Measurements from ENCODE around the gene MYO7A. TPM values are rescaled to one million over a fixed set of nuclear protein-coding genes. Genes with fewer than 3 reads are reported as not detected.

The MYO7A gene
- total and polyA plus RNA-seq, 2 of the 8 experiments (the other 6 are each of a cell fraction or from before 2014, with no cell fraction given): 1.5 to 1.9 TPM

DNA sequence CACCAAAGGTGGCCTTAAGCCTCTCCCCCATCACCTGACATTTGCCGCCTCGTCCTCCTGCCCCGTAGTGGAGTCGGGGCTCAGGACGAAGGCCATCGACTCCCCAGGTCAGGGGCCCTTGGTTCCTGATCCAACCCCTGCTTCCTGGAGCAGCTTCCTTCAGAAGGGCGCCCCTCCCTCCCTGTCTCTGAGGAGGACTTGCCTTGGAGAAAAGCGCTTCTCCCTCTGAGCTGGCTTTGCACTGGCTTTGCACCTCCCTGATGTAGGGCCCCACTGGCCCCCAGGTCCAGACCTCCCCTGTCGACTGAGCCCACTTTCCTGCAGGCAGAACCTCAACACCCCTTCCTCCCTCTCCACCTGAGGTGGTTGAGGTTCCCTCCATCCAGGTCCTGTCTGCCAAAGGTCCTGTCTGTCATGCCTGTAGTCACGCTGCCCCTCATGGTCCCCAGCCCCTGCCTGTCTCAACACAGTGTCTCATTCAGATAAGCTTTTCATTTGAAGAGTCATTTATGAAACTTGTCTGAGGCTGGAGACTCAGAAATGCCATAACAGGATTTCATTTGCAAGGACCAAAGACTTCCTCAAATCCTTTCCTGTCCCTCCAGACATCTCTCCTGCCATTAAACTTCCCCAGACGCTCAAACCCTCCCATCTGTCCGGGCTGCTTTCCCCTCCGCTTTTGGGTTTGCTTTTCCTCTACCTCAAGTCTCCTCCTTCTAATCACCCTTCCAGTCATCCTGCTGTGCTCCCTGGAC, 78.4 kb downstream of the MYO7A start:
- H3K56ac ChIP-seq (replicated peaks; ENCODE audit: insufficient read length, low read depth, low read length): no peak overlapping the region
- no peak overlapping the region for H2BK20ac ChIP-seq (ENCODE audit: low read length)
- no peaks in the 10 kb centered on the region for H3K36me3 ChIP-seq (ENCODE audit: control insufficient read depth in 2 of 4, insufficient read depth in 4 of 4, low read length in 3 of 4)
- H4K91ac ChIP-seq (replicated peaks; ENCODE audit: insufficient read length, low read length): no peak overlapping the region
- H4K8ac ChIP-seq (ENCODE audit: extremely low read depth, insufficient read depth, low read length): 0 out of 2 replicates have a peak overlapping the region, but pooled peaks have one; percentile 18
- no peak overlapping the region for H3K23ac ChIP-seq (ENCODE audit: insufficient read length)
- H3K27ac ChIP-seq (ENCODE audit: low read depth, low read length): no peak overlapping the region
- no peak overlapping the region for H3K4me2 ChIP-seq (ENCODE audit: insufficient read depth in 1 of 2, low read depth in 2 of 2, low read length in 2 of 2)
- H2BK5ac ChIP-seq (ENCODE audit: low read depth, low read length): no peak overlapping the region
- H2BK15ac ChIP-seq (ENCODE audit: low read length): no peak overlapping the region
- ChIA-PET POLR2A (ENCODE audit: partially characterized antibody) (interaction anchor here (0.6 to 0.7 kb wide), 2 partner anchors 32 to 103 kb away, joined by 3 read pairs; no protein-coding TSS in a partner anchor), CTCF (ENCODE audit: partially characterized antibody) (interaction anchor here (1.1 to 5.9 kb wide), 5 partner anchors 12 to 413 kb away, joined by 3 to 35 read pairs (median 3); no protein-coding TSS in a partner anchor)
- no peak overlapping the region for H2BK12ac ChIP-seq (ENCODE audit: low read depth, low read length)
- H2AFZ ChIP-seq (ENCODE audit: low read length): no peak overlapping the region
- TF ChIP-seq, protein P1, sequence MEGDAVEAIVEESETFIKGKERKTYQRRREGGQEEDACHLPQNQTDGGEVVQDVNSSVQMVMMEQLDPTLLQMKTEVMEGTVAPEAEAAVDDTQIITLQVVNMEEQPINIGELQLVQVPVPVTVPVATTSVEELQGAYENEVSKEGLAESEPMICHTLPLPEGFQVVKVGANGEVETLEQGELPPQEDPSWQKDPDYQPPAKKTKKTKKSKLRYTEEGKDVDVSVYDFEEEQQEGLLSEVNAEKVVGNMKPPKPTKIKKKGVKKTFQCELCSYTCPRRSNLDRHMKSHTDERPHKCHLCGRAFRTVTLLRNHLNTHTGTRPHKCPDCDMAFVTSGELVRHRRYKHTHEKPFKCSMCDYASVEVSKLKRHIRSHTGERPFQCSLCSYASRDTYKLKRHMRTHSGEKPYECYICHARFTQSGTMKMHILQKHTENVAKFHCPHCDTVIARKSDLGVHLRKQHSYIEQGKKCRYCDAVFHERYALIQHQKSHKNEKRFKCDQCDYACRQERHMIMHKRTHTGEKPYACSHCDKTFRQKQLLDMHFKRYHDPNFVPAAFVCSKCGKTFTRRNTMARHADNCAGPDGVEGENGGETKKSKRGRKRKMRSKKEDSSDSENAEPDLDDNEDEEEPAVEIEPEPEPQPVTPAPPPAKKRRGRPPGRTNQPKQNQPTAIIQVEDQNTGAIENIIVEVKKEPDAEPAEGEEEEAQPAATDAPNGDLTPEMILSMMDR (IDR thresholded peaks at IDR 0.05; ENCODE audit: control extremely low read depth in 1 of 3, insufficient read depth in 1 of 3, low read depth in 1 of 3, low read length in 3 of 3): no peak
- TF ChIP-seq RBBP5 (IDR thresholded peaks at IDR 0.05; ENCODE audit: borderline replicate concordance, low read depth, low read length) (no peak), BACH1 (IDR thresholded peaks at IDR 0.05; ENCODE audit: low read length) (no peak), RXRA (IDR thresholded peaks at IDR 0.05; ENCODE audit: insufficient read depth, low read depth, low read length) (no peak), FOSL1 (IDR thresholded peaks at IDR 0.05; ENCODE audit: insufficient read depth, low read depth, low read length) (no peak), BCL11A (IDR thresholded peaks at IDR 0.05; ENCODE audit: low read depth in 2 of 2, low read length in 2 of 2) (no peak), TAF1 (IDR thresholded peaks at IDR 0.05; ENCODE audit: low read depth, low read length) (no peak), TCF12 (IDR thresholded peaks at IDR 0.05; ENCODE audit: low read depth, low read length) (no peak)
- TF ChIP-seq, protein P2, sequence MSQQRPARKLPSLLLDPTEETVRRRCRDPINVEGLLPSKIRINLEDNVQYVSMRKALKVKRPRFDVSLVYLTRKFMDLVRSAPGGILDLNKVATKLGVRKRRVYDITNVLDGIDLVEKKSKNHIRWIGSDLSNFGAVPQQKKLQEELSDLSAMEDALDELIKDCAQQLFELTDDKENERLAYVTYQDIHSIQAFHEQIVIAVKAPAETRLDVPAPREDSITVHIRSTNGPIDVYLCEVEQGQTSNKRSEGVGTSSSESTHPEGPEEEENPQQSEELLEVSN (IDR thresholded peaks at IDR 0.05): no peak
- no peaks in the 10 kb centered on the region for H3K79me2 ChIP-seq (ENCODE audit: control insufficient read depth in 1 of 2, insufficient read depth in 2 of 2, low read length in 2 of 2)
- no peak overlapping the region for H3K4ac ChIP-seq (replicated peaks; ENCODE audit: insufficient read length, low read depth, low read length)
- FAIRE-seq (no peak), DNase-seq (ENCODE audit: low read depth in 1 of 2, low spot score in 2 of 2) (no peak)
- 0 out of 7 replicates have a peak overlapping the region, but pooled peaks of 1 of the 4 experiments have one; percentile 14 for H3K9ac ChIP-seq (replicated peaks in 1 of 4; ENCODE audit: extremely low read depth in 1 of 4, low read depth in 3 of 4, low read length in 3 of 4)
- no peak overlapping the region for H2AK5ac ChIP-seq (ENCODE audit: low read depth, low read length)
- H4K20me1 ChIP-seq (replicated peaks in 1 of 2; ENCODE audit: control insufficient read depth in 1 of 2, insufficient read depth in 2 of 2, low read length in 2 of 2): no peaks in the 10 kb centered on the region
- no peaks in the 10 kb centered on the region for H3K23me2 ChIP-seq (ENCODE audit: low read depth, low read length)
- H3K18ac ChIP-seq (ENCODE audit: extremely low read depth, low read length): no peak overlapping the region
- H3K9me3 ChIP-seq (ENCODE audit: insufficient read depth in 2 of 2, low read depth in 1 of 2, low read length in 1 of 2): no peaks in the 10 kb centered on the region
- 93% methylated on average over 8 of the region's 13 CpGs; no CpG with 5 or more reads in 1 of the 2 experiments for WGBS, 2 experiments (ENCODE audit: extremely low coverage in 1 of 2, insufficient coverage in 1 of 2, insufficient read length in 1 of 2, insufficient replicate concordance in 2 of 2, low coverage in 1 of 2, low lambda C conversion rate in 2 of 2, missing lambda C conversion rate in 1 of 2)
- no peaks in the 10 kb centered on the region; a peak in 1 of 7 replicates for H3K4me1 ChIP-seq (replicated peaks in 1 of 4; ENCODE audit: control insufficient read depth in 3 of 4, insufficient read depth in 4 of 4, low read length in 3 of 4)
- no peaks in the 10 kb centered on the region; a peak in 1 of 7 replicates for H3K27me3 ChIP-seq (replicated peaks in 1 of 4; ENCODE audit: control insufficient read depth in 3 of 4, extremely low read depth in 1 of 4, insufficient read depth in 3 of 4, low read length in 3 of 4)
- H3K4me3 ChIP-seq (ENCODE audit: extremely low read depth in 1 of 4, insufficient read depth in 2 of 4, low read depth in 3 of 4, low read length in 4 of 4): no peak overlapping the region
- no peak overlapping the region for H2BK120ac ChIP-seq (replicated peaks; ENCODE audit: low read depth, low read length)
- H3K14ac ChIP-seq (ENCODE audit: insufficient read length): no peak overlapping the region
- no peaks in the 10 kb centered on the region for H3K79me1 ChIP-seq (ENCODE audit: low read depth, low read length)
- H4K5ac ChIP-seq (ENCODE audit: insufficient read length, low read depth, low read length): no peak overlapping the region
